ENCODE results near the gene TOM1L1.

The TOM1L1 gene

DNA sequence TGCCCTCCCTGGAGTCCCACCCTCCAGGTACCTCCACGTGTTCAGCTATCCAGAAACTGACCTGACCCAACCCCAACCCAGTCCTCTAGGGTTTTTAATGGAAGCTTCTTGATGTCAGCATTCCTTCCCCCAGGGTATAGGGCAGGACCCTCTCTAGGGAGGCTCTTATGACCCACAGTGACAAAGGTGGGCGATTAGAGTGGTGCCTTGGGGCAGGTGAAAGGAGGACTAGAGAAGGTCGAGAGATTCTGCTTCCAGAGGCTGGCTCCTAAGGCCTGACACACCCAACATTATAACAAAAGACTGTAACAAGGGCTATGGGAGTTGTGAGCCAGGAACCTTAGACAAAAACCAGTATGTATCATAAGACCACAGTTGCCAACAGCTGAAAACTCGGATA is 50.6 kb downstream of the TOM1L1 start:
- TF ChIP-seq POLR2AphosphoS5 (IDR thresholded peaks at IDR 0.05; ENCODE audit: low read depth): no peak
- TF ChIP-seq GABPA (IDR thresholded peaks at IDR 0.05; ENCODE audit: low read depth): no peak
- no peak for TF ChIP-seq CTCF (IDR thresholded peaks at IDR 0.05; ENCODE audit: insufficient read depth, low read length)
- no peak for TF ChIP-seq SPI1 (IDR thresholded peaks at IDR 0.05; ENCODE audit: borderline replicate concordance, low read depth)
- TF ChIP-seq REST (IDR thresholded peaks at IDR 0.05; ENCODE audit: insufficient replicate concordance, low read depth): no peak
- DNase-seq (ENCODE audit: low read depth in 1 of 2, low spot score in 1 of 2): no peak
- Histone ChIP-seq H3K27me3 (ENCODE audit: insufficient read depth, poor library complexity, severe bottlenecking) (no peaks in the 10 kb centered on the region), H3K4me3 (replicated peaks; ENCODE audit: insufficient read depth, low read length) (no peak overlapping the region), H3K27ac (replicated peaks) (no peak overlapping the region)

DNA sequence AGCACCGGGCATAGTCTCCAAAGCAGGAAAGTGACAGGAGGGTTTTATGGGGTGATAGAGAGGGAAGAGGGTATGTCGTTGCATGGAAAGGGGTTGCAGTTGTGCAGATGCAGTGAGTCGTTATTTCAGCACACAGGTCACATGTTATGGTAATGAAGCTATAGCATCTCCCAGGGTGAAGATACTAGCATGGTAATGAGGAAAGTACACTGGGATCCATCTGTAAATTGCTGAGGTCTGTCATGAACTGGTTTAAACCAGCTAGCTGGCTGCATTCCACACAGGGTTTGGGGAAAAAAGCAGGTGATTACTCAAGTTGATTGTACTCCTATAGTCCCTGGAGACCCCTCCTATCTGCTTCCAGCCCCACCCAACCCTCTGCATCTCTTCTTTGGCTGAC is 56.1 kb downstream of the TOM1L1 start:
- DNase-seq (ENCODE audit: low read depth in 1 of 2, low spot score in 1 of 2): no peak
- H3K4me3 ChIP-seq (replicated peaks; ENCODE audit: insufficient read depth, low read length): no peak overlapping the region
- no peaks in the 10 kb centered on the region for H3K27me3 ChIP-seq (ENCODE audit: insufficient read depth, poor library complexity, severe bottlenecking)
- no peak overlapping the region for H3K27ac ChIP-seq (replicated peaks)
- no peak for TF ChIP-seq GABPA (IDR thresholded peaks at IDR 0.05; ENCODE audit: low read depth)
- TF ChIP-seq CTCF (IDR thresholded peaks at IDR 0.05; ENCODE audit: insufficient read depth, low read length): no peak
- TF ChIP-seq POLR2AphosphoS5 (IDR thresholded peaks at IDR 0.05; ENCODE audit: low read depth): no peak
- no peak for TF ChIP-seq SPI1 (IDR thresholded peaks at IDR 0.05; ENCODE audit: borderline replicate concordance, low read depth)
- TF ChIP-seq REST (IDR thresholded peaks at IDR 0.05; ENCODE audit: insufficient replicate concordance, low read depth): no peak

DNA sequence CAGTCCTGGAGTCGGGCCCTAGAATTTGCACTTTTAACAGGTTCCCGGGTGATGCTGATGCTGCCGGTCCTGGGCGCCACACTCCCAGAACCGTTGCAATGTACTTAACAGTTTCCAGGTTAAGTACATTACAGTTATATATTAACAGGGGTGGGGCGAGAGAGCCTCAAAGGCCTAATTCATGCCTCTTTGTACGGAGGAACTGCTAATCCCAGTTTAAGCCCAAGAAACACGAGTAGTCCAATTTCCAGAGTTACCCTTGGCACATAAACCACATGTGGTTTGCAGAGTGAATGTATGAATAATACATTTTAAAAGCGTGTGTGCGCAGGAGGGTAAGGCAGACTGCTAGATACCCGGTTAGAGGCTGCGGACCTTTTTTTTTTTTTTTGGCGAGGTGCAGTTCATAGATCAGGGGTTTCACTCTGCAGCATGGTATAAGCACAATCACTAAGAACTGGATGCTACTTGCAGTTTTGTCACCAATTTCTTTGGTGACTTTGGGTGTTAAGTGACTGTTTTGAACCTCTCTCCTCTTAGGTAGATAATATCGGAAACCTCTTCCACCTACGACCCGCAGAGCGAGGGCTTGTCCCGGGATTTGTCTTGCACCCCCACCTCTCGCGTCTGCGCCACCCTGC is 67.1 kb downstream of the TOM1L1 start:
- Histone ChIP-seq H3K4me3 (replicated peaks; ENCODE audit: insufficient read depth, low read length) (peak overlapping the region; percentile 71), H3K27ac (replicated peaks) (peak overlapping the region; percentile 83), H3K27me3 (ENCODE audit: insufficient read depth, poor library complexity, severe bottlenecking) (no peaks in the 10 kb centered on the region)
- no peak for DNase-seq (ENCODE audit: low read depth in 1 of 2, low spot score in 1 of 2)
- peak; percentile 34 for TF ChIP-seq CTCF (IDR thresholded peaks at IDR 0.05; ENCODE audit: insufficient read depth, low read length)
- no peak for TF ChIP-seq REST (IDR thresholded peaks at IDR 0.05; ENCODE audit: insufficient replicate concordance, low read depth)
- TF ChIP-seq POLR2AphosphoS5 (IDR thresholded peaks at IDR 0.05; ENCODE audit: low read depth): no peak
- TF ChIP-seq GABPA (IDR thresholded peaks at IDR 0.05; ENCODE audit: low read depth): no peak
- TF ChIP-seq SPI1 (IDR thresholded peaks at IDR 0.05; ENCODE audit: borderline replicate concordance, low read depth): no peak
